ENCODE results near the gene PMF1.

DNA sequence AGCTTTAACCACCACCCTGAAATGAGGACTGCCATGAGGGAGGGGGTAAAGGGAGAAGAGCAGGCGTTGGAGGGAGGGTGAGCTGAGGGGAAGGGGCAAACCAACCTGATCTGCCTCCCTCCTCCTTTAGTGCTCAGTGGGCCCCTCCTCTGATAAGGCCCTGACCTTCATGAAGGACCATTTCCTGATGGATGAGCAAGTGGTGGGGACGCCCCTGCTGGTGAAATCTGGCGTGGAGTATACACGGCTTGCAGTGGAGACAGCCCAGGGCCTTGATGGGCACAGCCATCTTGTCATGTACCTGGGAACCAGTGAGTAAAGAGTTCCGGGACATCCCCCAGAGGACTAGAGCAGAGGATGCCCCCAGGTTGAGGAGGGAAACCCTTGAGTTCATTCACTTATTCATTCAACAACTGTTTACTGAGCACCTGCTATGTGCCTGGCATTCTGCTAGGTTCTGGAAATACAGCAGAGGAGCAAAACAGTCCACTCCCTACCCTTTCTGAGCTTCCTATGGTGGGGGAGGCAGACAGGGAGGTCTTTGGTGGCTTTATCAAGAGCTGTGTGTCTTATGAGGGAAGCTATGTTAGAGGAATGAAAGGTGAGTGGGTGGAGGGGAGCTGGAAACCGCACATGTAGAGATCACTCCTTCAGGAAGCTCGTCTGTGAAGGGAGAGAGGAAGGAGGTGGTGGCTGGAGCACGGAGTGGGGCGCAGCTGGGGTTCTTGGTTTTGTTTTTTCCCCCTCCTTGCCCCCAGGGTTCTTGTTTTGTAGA lies 39.9 kb upstream of the PMF1 start:
- TF ChIP-seq CHD2 (IDR thresholded peaks at IDR 0.05; ENCODE audit: low read depth, low read length) (no peak), FOSL1 (CRISPR knock-in tag; IDR thresholded peaks at IDR 0.05; ENCODE audit: borderline replicate concordance) (no peak), RBAK (CRISPR knock-in tag; IDR thresholded peaks at IDR 0.05) (no peak), MIER3 (CRISPR knock-in tag; IDR thresholded peaks at IDR 0.05; ENCODE audit: borderline replicate concordance) (no peak), EP300 (IDR thresholded peaks at IDR 0.05; ENCODE audit: low read depth in 2 of 2, low read length in 2 of 2) (no peak), EP300 (CRISPR knock-in tag; IDR thresholded peaks at IDR 0.05; ENCODE audit: borderline replicate concordance) (no peak), MEIS2 (CRISPR knock-in tag; IDR thresholded peaks at IDR 0.05) (no peak)
- TF ChIP-seq, protein P1, sequence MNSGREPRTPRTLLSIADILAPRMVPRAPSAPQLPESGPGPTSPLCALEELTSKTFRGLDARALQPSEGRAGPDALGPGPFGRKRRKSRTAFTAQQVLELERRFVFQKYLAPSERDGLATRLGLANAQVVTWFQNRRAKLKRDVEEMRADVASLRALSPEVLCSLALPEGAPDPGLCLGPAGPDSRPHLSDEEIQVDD (CRISPR knock-in tag; IDR thresholded peaks at IDR 0.05; ENCODE audit: borderline replicate concordance) = no peak
- TF ChIP-seq, protein P2, sequence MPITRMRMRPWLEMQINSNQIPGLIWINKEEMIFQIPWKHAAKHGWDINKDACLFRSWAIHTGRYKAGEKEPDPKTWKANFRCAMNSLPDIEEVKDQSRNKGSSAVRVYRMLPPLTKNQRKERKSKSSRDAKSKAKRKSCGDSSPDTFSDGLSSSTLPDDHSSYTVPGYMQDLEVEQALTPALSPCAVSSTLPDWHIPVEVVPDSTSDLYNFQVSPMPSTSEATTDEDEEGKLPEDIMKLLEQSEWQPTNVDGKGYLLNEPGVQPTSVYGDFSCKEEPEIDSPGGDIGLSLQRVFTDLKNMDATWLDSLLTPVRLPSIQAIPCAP (CRISPR knock-in tag; IDR thresholded peaks at IDR 0.05; ENCODE audit: low read depth) = no peak

All from HepG2 (cell line).